HepG2 (cell line): ENCODE measurements around the gene CACNA2D3. TPM values are rescaled to one million over a fixed set of nuclear protein-coding genes. Genes with fewer than 3 reads are reported as not detected.

ENCODE experiments used
- ATAC-seq: fragments of 200-7000 bp; cut with Tn5 transposase; 3 replicates; pipeline ENCODE4 v1.9.1; 2020; ENCODE audit warnings: mild to moderate bottlenecking, moderate library complexity
- BruUV-seq: library from RNA; stranded (reverse); fragments of 400-500 nt; replicated peaks from 2 replicates; lab custom pipeline; 2021; lab: Mats Ljungman, UMichigan
- CTCF ChIA-PET: fragments of 300-600 bp; formaldehyde crosslinking; extraction: SDS; loops from one replicate; lab custom pipeline; 2021; ENCODE audit warnings: low total read pairs, inconsistent platforms, low intra/inter-chr PET ratio; lab: Yijun Ruan, JAX
- POLR2A ChIA-PET: fragments of 350-600 bp; sonication (Branson Sonifier 250); formaldehyde crosslinking; loops from one replicate; lab custom pipeline; 2020; ENCODE audit warnings: antibody characterized with exemption, inconsistent platforms; lab: Yijun Ruan, JAX
- DNase-seq: peaks from one replicate; pipeline ENCODE4 v3.0.0-alpha.2; 2015; ENCODE audit warnings: low spot score
- FAIRE-seq: peaks from 3 replicates; lab custom pipeline; 2011; peaks lifted over from hg19 to GRCh38; lab: Jason Lieb, UNC
- H2AFZ ChIP-seq: one replicate; pipeline ENCODE4 v1.6.1; 2011; ENCODE audit warnings: low read length, inconsistent platforms
- H3K27ac ChIP-seq: fragments of 300-600 bp; 3 replicates; pipeline ENCODE4 v1.8.0; 2011; ENCODE audit warnings: mixed run types, mild to moderate bottlenecking, mixed read lengths, low read length, inconsistent platforms; ENCODE audit not compliant: insufficient read depth; ENCODE audit errors: extremely low read length
- H3K27me3 ChIP-seq, 2 experiments: fragments of 200-600 bp in 1 of 2; 2 replicates in 1 of 2; 3 replicates in 1 of 2; pipeline versions ENCODE4 v1.6.0 to v1.8.0; 2011; ENCODE audit warnings: low read length in 2 of 2, mild to moderate bottlenecking in 2 of 2, moderate library complexity in 2 of 2, inconsistent platforms in 1 of 2; ENCODE audit not compliant: insufficient read depth in 2 of 2, control insufficient read depth in 1 of 2
- H3K36me3 ChIP-seq, 2 experiments: fragments of 200-600 bp in 1 of 2; replicated peaks in 1 of 2; 2 replicates in 1 of 2; 3 replicates in 1 of 2; pipeline versions ENCODE4 v1.5.1 to v1.8.0; 2011; ENCODE audit warnings: low read length in 2 of 2, inconsistent platforms in 1 of 2; ENCODE audit not compliant: insufficient read depth in 2 of 2, control insufficient read depth in 1 of 2
- H3K4me1 ChIP-seq: 2 replicates; pipeline ENCODE4 v1.5.1; 2012; ENCODE audit warnings: low read length, inconsistent platforms; ENCODE audit not compliant: insufficient read depth
- H3K4me2 ChIP-seq: 2 replicates; pipeline ENCODE4 v1.6.0; 2011; ENCODE audit warnings: low read depth, low read length, inconsistent platforms
- H3K4me3 ChIP-seq, 3 experiments: fragments of 200-600 bp in 1 of 3; sonication (generic), shearing (Covaris generic) in 1 of 3; replicated peaks in 1 of 3; 2 replicates each; pipeline ENCODE4 v1.5.1; 2011 to 2016; ENCODE audit warnings: low read length in 3 of 3, inconsistent platforms in 2 of 3, low read depth in 2 of 3, mild to moderate bottlenecking in 2 of 3, control low read depth in 1 of 3, mixed read lengths in 1 of 3; ENCODE audit not compliant: insufficient read depth in 1 of 3
- H3K79me2 ChIP-seq: one replicate; pipeline ENCODE4 v1.6.1; 2011; ENCODE audit warnings: low read length, inconsistent platforms; ENCODE audit not compliant: insufficient read depth
- H3K9ac ChIP-seq: 2 replicates; pipeline ENCODE4 v1.6.0; 2011; ENCODE audit warnings: mild to moderate bottlenecking, low read depth, low read length, inconsistent platforms; ENCODE audit not compliant: insufficient read depth
- H3K9me3 ChIP-seq: 2 replicates; pipeline ENCODE4 v1.5.1; 2012; ENCODE audit warnings: mild to moderate bottlenecking, low read length
- H4K20me1 ChIP-seq: 2 replicates; pipeline ENCODE4 v1.6.0; 2011; ENCODE audit warnings: inconsistent platforms, mild to moderate bottlenecking, low read length, moderate library complexity; ENCODE audit not compliant: insufficient read depth
- FIP1L1 ChIP-seq: fragments of 200-400 bp; formaldehyde crosslinking; IDR thresholded peaks from 2 replicates; pipeline ENCODE4 v1.6.1; 2018; ENCODE audit warnings: low read depth, mild to moderate bottlenecking, low read length, moderate library complexity, borderline replicate concordance; ENCODE audit not compliant: insufficient read depth
- FOSL2 ChIP-seq: sonication (generic); formaldehyde crosslinking; IDR thresholded peaks from 2 replicates; pipeline ENCODE4 v1.4.0; 2020; ENCODE audit warnings: missing genetic modification reagents
- GTF2F1 ChIP-seq: fragments of 150-350 bp; IDR thresholded peaks from 2 replicates; pipeline ENCODE4 v1.6.1; 2014; ENCODE audit warnings: low read length
- KDM3A ChIP-seq: IDR thresholded peaks from 2 replicates; pipeline ENCODE4 v1.6.1; 2018; ENCODE audit warnings: low read depth, missing compliant biosample characterization
- MAZ ChIP-seq, 2 experiments: sonication (generic) in 1 of 2; formaldehyde crosslinking in 1 of 2; IDR thresholded peaks; 2 replicates each; pipeline versions ENCODE4 v1.5.0 to v1.6.1; 2012 to 2020; ENCODE audit warnings: low read depth in 2 of 2, mild to moderate bottlenecking in 2 of 2, borderline replicate concordance in 1 of 2, improper control_type of control experiment in 1 of 2, low read length in 1 of 2, missing genetic modification reagents in 1 of 2, moderate library complexity in 1 of 2
- NFE2L1 ChIP-seq: sonication (generic); formaldehyde crosslinking; IDR thresholded peaks from 2 replicates; pipeline ENCODE4 v1.4.0; 2020; ENCODE audit warnings: missing genetic modification reagents, mild to moderate bottlenecking, borderline replicate concordance
- NRL ChIP-seq: sonication (generic); formaldehyde crosslinking; IDR thresholded peaks from 2 replicates; pipeline ENCODE4 v1.5.0; 2020; ENCODE audit warnings: missing genetic modification reagents, mild to moderate bottlenecking, moderate library complexity, borderline replicate concordance
- SMAD3 ChIP-seq: sonication (generic); formaldehyde crosslinking; IDR thresholded peaks from 2 replicates; pipeline ENCODE4 v1.4.0; 2020; ENCODE audit warnings: missing genetic modification reagents
- SMC3 ChIP-seq: IDR thresholded peaks from 2 replicates; pipeline ENCODE4 v1.6.1; 2011; ENCODE audit warnings: low read length, improper control_type of control experiment
- TCF7 ChIP-seq: sonication (generic); IDR thresholded peaks from 2 replicates; pipeline ENCODE4 v1.6.1; 2016; ENCODE audit warnings: antibody characterized with exemption, low read depth
- ZNF331 ChIP-seq: sonication (generic); formaldehyde crosslinking; IDR thresholded peaks from 2 replicates; pipeline ENCODE4 v1.4.0; 2020; ENCODE audit warnings: missing genetic modification reagents
- ZNF367 ChIP-seq: sonication (generic); formaldehyde crosslinking; IDR thresholded peaks from 2 replicates; pipeline ENCODE4 v1.4.0; 2020; ENCODE audit warnings: missing genetic modification reagents, borderline replicate concordance
- ZNF549 ChIP-seq: sonication (generic); formaldehyde crosslinking; IDR thresholded peaks from 2 replicates; pipeline ENCODE4 v1.5.0; 2020; ENCODE audit warnings: missing genetic modification reagents
- WGBS: methylation state at CpG from one replicate; pipeline ENCODE4 v1.1.6; 2017; ENCODE audit warnings: low lambda C conversion rate; 5-methylcytosine and 5-hydroxymethylcytosine counted together
- in situ Hi-C: cut with HindIII; loops from 2 replicates; pipeline ENCODE4 v1.10.0; 2017; ENCODE audit warnings: low pct_unique_long_range_greater_than_20kb; ENCODE audit not compliant: extremely low pct_ligation_motif_present
- intact Hi-C: fragments of 100-400 bp; cut with micrococcal nuclease; formaldehyde crosslinking; loops from one replicate; pipeline ENCODE4 v1.10.0; 2022; ENCODE audit not compliant: unreplicated experiment
- polyA plus RNA-seq, 8 experiments: library from polyadenylated mRNA; depleted of rRNA in 3 of 8; stranded (reverse) in 7 of 8; unstranded in 1 of 8; fragments of >200 nt; fragmentation: Illumina TruSeq in 4 of 8; extraction: Trizol in 4 of 8; gene quantifications; 2 replicates each; pipeline versions ENCODE4 v1.2.1 to v1.2.3, GENCODE V29; 2011 to 2016; ENCODE audit warnings: low read depth in 4 of 8, missing spikeins in 1 of 8, mixed read lengths in 1 of 8; ENCODE audit not compliant: insufficient read depth in 1 of 8
- total RNA-seq, 5 experiments: library from RNA; depleted of rRNA; stranded (reverse); fragments of >200 nt; fragmentation: Illumina TruSeq; extraction: Trizol; gene quantifications; 2 replicates each; pipeline ENCODE4 v1.2.3, GENCODE V29; 2016; ENCODE audit warnings: low read depth in 1 of 5
- TF ChIP-seq, protein P1 (sequence below): sonication (generic); formaldehyde crosslinking; IDR thresholded peaks from 2 replicates; pipeline ENCODE4 v1.5.1; 2020; ENCODE audit warnings: mild to moderate bottlenecking, missing genetic modification reagents, moderate library complexity
- TF ChIP-seq, protein P2 (sequence below): sonication (generic); formaldehyde crosslinking; IDR thresholded peaks from 2 replicates; pipeline ENCODE4 v1.8.1; 2023; ENCODE audit warnings: mild to moderate bottlenecking, inconsistent platforms, moderate library complexity, missing genetic modification reagents, borderline replicate concordance
- TF ChIP-seq, protein P3 (sequence below): sonication (generic); formaldehyde crosslinking; conservative IDR thresholded peaks from 2 replicates; pipeline ENCODE4 v1.4.0; 2020; ENCODE audit warnings: missing genetic modification reagents
- TF ChIP-seq, protein P4 (sequence below): sonication (generic); formaldehyde crosslinking; conservative IDR thresholded peaks from 2 replicates; pipeline ENCODE4 v1.4.0; 2020; ENCODE audit warnings: missing genetic modification reagents

The CACNA2D3 gene
- total and polyA plus RNA-seq, 2 of the 13 experiments (the other 11 are each of a cell fraction or from before 2014, with no cell fraction given) = not detected

DNA sequence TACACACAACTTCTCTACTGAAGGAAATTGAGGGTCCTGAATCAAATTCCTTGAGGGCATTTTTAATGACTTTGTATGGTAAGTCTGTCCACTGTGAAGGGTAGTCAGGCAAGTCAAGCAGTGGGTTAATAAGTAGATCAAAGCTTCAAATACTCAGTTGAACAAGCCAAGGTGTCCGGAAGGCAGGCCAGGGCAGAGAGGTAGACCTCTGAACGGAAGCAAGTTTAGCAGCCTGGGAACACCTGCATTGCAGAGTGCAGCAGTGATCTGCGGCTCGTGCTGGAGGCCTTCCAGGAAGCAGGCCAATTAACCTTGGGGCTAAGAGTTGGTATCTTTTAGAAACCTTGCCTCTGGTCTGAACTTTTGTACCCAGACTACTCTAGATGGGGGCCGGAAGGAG lies 661.7 kb downstream of the CACNA2D3 start:
- 7% methylated on average over 5 of the region's 5 CpGs for WGBS
- ChIA-PET CTCF (no interaction called here), POLR2A (no interaction called here)
- Histone ChIP-seq H3K4me1 (no peaks in the 10 kb centered on the region), H3K27ac (no peak overlapping the region), H3K9me3 (no peaks in the 10 kb centered on the region), H2AFZ (no peak overlapping the region), H3K4me2 (no peak overlapping the region), H3K27me3 (no peaks in the 10 kb centered on the region), H3K4me3 (no peak overlapping the region), H3K9ac (no peak overlapping the region), H3K36me3 (no peaks in the 10 kb centered on the region), H3K79me2 (no peaks in the 10 kb centered on the region), H4K20me1 (no peaks in the 10 kb centered on the region)
- no peak for FAIRE-seq
- in situ Hi-C loops = no loop called here
- intact Hi-C loops = no loop called here
- TF ChIP-seq, protein P1, sequence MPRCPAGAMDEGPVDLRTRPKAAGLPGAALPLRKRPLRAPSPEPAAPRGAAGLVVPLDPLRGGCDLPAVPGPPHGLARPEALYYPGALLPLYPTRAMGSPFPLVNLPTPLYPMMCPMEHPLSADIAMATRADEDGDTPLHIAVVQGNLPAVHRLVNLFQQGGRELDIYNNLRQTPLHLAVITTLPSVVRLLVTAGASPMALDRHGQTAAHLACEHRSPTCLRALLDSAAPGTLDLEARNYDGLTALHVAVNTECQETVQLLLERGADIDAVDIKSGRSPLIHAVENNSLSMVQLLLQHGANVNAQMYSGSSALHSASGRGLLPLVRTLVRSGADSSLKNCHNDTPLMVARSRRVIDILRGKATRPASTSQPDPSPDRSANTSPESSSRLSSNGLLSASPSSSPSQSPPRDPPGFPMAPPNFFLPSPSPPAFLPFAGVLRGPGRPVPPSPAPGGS (CRISPR knock-in tag) = no peak
- TF ChIP-seq NFE2L1 (no peak), NRL (no peak), FIP1L1 (no peak), SMC3 (no peak), ZNF367 (CRISPR knock-in tag) (no peak), TCF7 (no peak), ZNF549 (CRISPR knock-in tag) (no peak), KDM3A (CRISPR knock-in tag) (no peak), FOSL2 (no peak), MAZ (IDR thresholded peaks at IDR 0.05; ENCODE audit: borderline replicate concordance, low read depth, low read length) (no peak), MAZ (CRISPR knock-in tag; IDR thresholded peaks at IDR 0.05; ENCODE audit: low read depth) (no peak), GTF2F1 (no peak), SMAD3 (CRISPR knock-in tag) (no peak), ZNF331 (CRISPR knock-in tag) (no peak)
- TF ChIP-seq, protein P2, sequence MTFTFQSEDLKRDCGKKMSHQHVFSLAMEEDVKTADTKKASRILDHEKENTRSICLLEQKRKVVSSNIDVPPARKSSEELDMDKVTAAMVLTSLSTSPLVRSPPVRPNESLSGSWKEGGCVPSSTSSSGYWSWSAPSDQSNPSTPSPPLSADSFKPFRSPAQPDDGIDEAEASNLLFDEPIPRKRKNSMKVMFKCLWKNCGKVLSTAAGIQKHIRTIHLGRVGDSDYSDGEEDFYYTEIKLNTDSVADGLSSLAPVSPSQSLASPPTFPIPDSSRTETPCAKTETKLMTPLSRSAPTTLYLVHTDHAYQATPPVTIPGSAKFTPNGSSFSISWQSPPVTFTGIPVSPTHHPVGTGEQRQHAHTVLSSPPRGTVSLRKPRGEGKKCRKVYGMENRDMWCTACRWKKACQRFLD = no peak
- TF ChIP-seq, protein P3, sequence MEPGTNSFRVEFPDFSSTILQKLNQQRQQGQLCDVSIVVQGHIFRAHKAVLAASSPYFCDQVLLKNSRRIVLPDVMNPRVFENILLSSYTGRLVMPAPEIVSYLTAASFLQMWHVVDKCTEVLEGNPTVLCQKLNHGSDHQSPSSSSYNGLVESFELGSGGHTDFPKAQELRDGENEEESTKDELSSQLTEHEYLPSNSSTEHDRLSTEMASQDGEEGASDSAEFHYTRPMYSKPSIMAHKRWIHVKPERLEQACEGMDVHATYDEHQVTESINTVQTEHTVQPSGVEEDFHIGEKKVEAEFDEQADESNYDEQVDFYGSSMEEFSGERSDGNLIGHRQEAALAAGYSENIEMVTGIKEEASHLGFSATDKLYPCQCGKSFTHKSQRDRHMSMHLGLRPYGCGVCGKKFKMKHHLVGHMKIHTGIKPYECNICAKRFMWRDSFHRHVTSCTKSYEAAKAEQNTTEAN = no peak
- TF ChIP-seq, protein P4, sequence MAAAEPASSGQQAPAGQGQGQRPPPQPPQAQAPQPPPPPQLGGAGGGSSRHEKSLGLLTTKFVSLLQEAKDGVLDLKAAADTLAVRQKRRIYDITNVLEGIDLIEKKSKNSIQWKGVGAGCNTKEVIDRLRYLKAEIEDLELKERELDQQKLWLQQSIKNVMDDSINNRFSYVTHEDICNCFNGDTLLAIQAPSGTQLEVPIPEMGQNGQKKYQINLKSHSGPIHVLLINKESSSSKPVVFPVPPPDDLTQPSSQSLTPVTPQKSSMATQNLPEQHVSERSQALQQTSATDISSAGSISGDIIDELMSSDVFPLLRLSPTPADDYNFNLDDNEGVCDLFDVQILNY (CRISPR knock-in tag) = no peak
- ATAC-seq = no peak
- no peak for DNase-seq
- BruUV-seq = no TSS peak
